Naive thymus-derived CD4-positive, alpha-beta T cell (primary cell): ENCODE data around the gene BMP5. TPM values are rescaled to one million over a fixed set of nuclear protein-coding genes. Genes with fewer than 3 reads are reported as not detected.
A peak's percentile ranks its signal among the peaks of the same experiment; 100 is the strongest.

ENCODE experiments used
- ATAC-seq: fragments of 150-1000 bp; cut with Tn5 transposase; 2 replicates; pipeline ENCODE4 v1.10.0; 2021; ENCODE audit warnings: mild to moderate bottlenecking, moderate library complexity
- CTCF ChIA-PET: fragments of 350-600 bp; sonication (Branson Sonifier 250); formaldehyde crosslinking; loops from one replicate; lab custom pipeline; 2021; ENCODE audit warnings: antibody characterized with exemption; lab: Charles Lee
- POLR2A ChIA-PET: fragments of 350-600 bp; sonication (Branson Sonifier 250); formaldehyde crosslinking; loops from one replicate; lab custom pipeline; 2021; ENCODE audit warnings: antibody characterized with exemption, inconsistent platforms; lab: Charles Lee
- DNase-seq, 9 donors: peaks; one replicate each; pipeline versions ENCODE4 v3.0.0 to v3.0.0-alpha.2; 2020 to 2022; ENCODE audit warnings: mixed read lengths in 1 of 9
- H3K27ac ChIP-seq: one replicate; pipeline ENCODE4 v1.7.0; 2013; ENCODE audit warnings: mild to moderate bottlenecking, low read depth, low read length, moderate library complexity
- H3K27me3 ChIP-seq, 2 donors: one replicate each; pipeline ENCODE4 v1.7.0; 2013; ENCODE audit warnings: low read length in 2 of 2, mild to moderate bottlenecking in 2 of 2, moderate library complexity in 2 of 2; ENCODE audit not compliant: control insufficient read depth in 2 of 2, insufficient read depth in 2 of 2
- H3K36me3 ChIP-seq, 3 experiments: 1 replicate in 2 of 3; 2 replicates in 1 of 3; pipeline ENCODE4 v1.7.0; 2013; ENCODE audit warnings: low read length in 3 of 3, mild to moderate bottlenecking in 3 of 3, moderate library complexity in 1 of 3; ENCODE audit not compliant: insufficient read depth in 3 of 3, control insufficient read depth in 2 of 3
- H3K4me1 ChIP-seq, 2 donors: one replicate each; pipeline ENCODE4 v1.7.0; 2013; ENCODE audit warnings: low read length in 2 of 2, mild to moderate bottlenecking in 2 of 2, moderate library complexity in 1 of 2; ENCODE audit not compliant: control insufficient read depth in 2 of 2, insufficient read depth in 2 of 2
- H3K4me3 ChIP-seq: 2 replicates; pipeline ENCODE4 v1.7.0; 2013; ENCODE audit warnings: mild to moderate bottlenecking, low read length
- H3K9me3 ChIP-seq, 3 experiments: 1 replicate in 2 of 3; 2 replicates in 1 of 3; pipeline ENCODE4 v1.7.0; 2013; ENCODE audit warnings: low read length in 3 of 3; ENCODE audit not compliant: control insufficient read depth in 2 of 3
- H3K27ac Mint-ChIP-seq, 9 donors: one replicate each; pipeline ENCODE4 v1.8.0; 2020 to 2022; ENCODE audit warnings: mixed read lengths in 9 of 9, mild to moderate bottlenecking in 8 of 9, moderate library complexity in 5 of 9, inconsistent platforms in 2 of 9
- H3K27me3 Mint-ChIP-seq, 5 donors: one replicate each; pipeline ENCODE4 v1.8.0; 2021 to 2022; ENCODE audit warnings: mixed read lengths in 5 of 5, mild to moderate bottlenecking in 1 of 5
- H3K36me3 Mint-ChIP-seq, 5 donors: one replicate each; pipeline ENCODE4 v1.8.0; 2020 to 2022; ENCODE audit warnings: mixed read lengths in 5 of 5, mild to moderate bottlenecking in 3 of 5, inconsistent platforms in 1 of 5
- H3K4me1 Mint-ChIP-seq, 7 donors: one replicate each; pipeline ENCODE4 v1.8.0; 2020 to 2022; ENCODE audit warnings: mixed read lengths in 7 of 7, mild to moderate bottlenecking in 3 of 7, inconsistent platforms in 1 of 7
- H3K4me3 Mint-ChIP-seq, 10 donors: one replicate each; pipeline ENCODE4 v1.8.0; 2020 to 2022; ENCODE audit warnings: mild to moderate bottlenecking in 10 of 10, mixed read lengths in 10 of 10, moderate library complexity in 6 of 10, inconsistent platforms in 2 of 10
- H3K9me3 Mint-ChIP-seq, 11 donors: one replicate each; pipeline ENCODE4 v1.8.0; 2020 to 2022; ENCODE audit warnings: mixed read lengths in 11 of 11, mild to moderate bottlenecking in 4 of 11, inconsistent platforms in 1 of 11, moderate library complexity in 1 of 11
- intact Hi-C, 2 donors: fragments of 100-400 bp; cut with micrococcal nuclease; formaldehyde crosslinking; loops; one replicate each; pipeline ENCODE4 v1.15.1; 2023
- polyA plus RNA-seq, 2 donors: library from polyadenylated mRNA; unstranded; fragments of 300-500 nt; fragmentation: Illumina TruSeq; gene quantifications; one replicate each; pipeline ENCODE4 v1.2.3, GENCODE V29; 2021
- total RNA-seq, 6 experiments: library from RNA in 5 of 6; stranded (reverse) in 5 of 6; gene quantifications; 1 replicate in 5 of 6; 2 replicates in 1 of 6; pipeline ENCODE4 v1.2.3 and lab custom pipeline; 2021 to 2026

BMP5 gene
- total and polyA plus RNA-seq, 7 experiments from 2014 or later, result not detected

- H3K36me3 Mint-ChIP-seq, result no peaks in the 10 kb centered on the region
- H3K4me3 ChIP-seq, result no peak overlapping the region
- CTCF ChIA-PET, result no interaction called here
- no peaks in the 10 kb centered on the region for H3K4me1 Mint-ChIP-seq
- intact Hi-C loops, result no loop called here
- ATAC-seq, result no peak
- H3K9me3 ChIP-seq, result no peaks in the 10 kb centered on the region
- H3K4me1 ChIP-seq, result no peaks in the 10 kb centered on the region
- H3K9me3 Mint-ChIP-seq, result peaks cover 0 to 5% (median 0%) of the 10 kb centered on the region in 11 donors
- H3K27ac Mint-ChIP-seq, result no peak overlapping the region
- POLR2A ChIA-PET, result no interaction called here
- H3K4me3 Mint-ChIP-seq, result no peak overlapping the region
- H3K27me3 Mint-ChIP-seq, result no peaks in the 10 kb centered on the region
- no peak for DNase-seq
- no peaks in the 10 kb centered on the region for H3K36me3 ChIP-seq
- H3K27ac ChIP-seq, result no peak overlapping the region
- no peaks in the 10 kb centered on the region for H3K27me3 ChIP-seq
Measured at GRCh38 chr6:55874316-55874715, 1.1 kb downstream of the BMP5 start.

DNA sequence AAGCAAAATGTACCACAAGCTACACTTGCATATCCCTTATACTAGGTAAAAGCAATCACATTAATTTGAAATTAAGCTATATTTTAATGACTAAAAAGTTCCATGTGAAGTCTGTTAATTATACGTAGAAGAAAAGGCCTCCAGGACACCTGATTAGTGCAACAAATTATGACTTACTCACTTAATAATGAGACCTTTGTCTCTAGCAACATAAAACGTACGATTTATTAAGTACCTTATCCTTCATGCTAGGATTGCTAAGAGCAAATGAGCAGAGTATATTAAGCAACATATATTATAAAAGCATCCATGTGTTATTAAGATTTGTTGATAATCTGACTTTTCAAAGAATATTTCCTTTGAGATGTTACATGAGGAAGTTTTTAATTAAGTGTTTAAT is 2.5 kb downstream of the BMP5 start:
- intact Hi-C loops, result no loop called here
- no peaks in the 10 kb centered on the region for H3K36me3 Mint-ChIP-seq
- Histone ChIP-seq H3K27me3 (no peaks in the 10 kb centered on the region), H3K4me1 (no peaks in the 10 kb centered on the region), H3K36me3 (no peaks in the 10 kb centered on the region), H3K4me3 (no peak overlapping the region), H3K9me3 (no peaks in the 10 kb centered on the region), H3K27ac (no peak overlapping the region)
- H3K4me1 Mint-ChIP-seq, result peaks cover 0 to 3% (median 0%) of the 10 kb centered on the region in 7 donors
- ChIA-PET POLR2A (no interaction called here), CTCF (interaction anchor here (1.0 kb wide), 1 partner anchor 10 kb away, joined by 3 read pairs; no protein-coding TSS in a partner anchor)
- DNase-seq (no peak), ATAC-seq (no peak)
- H3K9me3 Mint-ChIP-seq, result peaks cover 0 to 8% (median 2%) of the 10 kb centered on the region in 11 donors
- no peaks in the 10 kb centered on the region for H3K27me3 Mint-ChIP-seq
- no peak overlapping the region for H3K4me3 Mint-ChIP-seq
- no peak overlapping the region for H3K27ac Mint-ChIP-seq

GRCh38 chr6:55870181-55870813 is 5.1 kb downstream of the BMP5 start:
- no peak overlapping the region for H3K27ac ChIP-seq
- DNase-seq (no peak), ATAC-seq (no peak)
- H3K27me3 ChIP-seq, result no peaks in the 10 kb centered on the region
- no peak overlapping the region for H3K4me3 ChIP-seq
- Mint-ChIP-seq H3K4me3 (no peak overlapping the region), H3K27ac (no peak overlapping the region), H3K9me3 (peaks cover 0 to 8% (median 2%) of the 10 kb centered on the region in 11 donors), H3K36me3 (no peaks in the 10 kb centered on the region), H3K27me3 (no peaks in the 10 kb centered on the region), H3K4me1 (peaks cover 0 to 3% (median 0%) of the 10 kb centered on the region in 7 donors)
- ChIA-PET POLR2A (no interaction called here), CTCF (no interaction called here)
- H3K36me3 ChIP-seq, result no peaks in the 10 kb centered on the region
- no peaks in the 10 kb centered on the region for H3K4me1 ChIP-seq
- intact Hi-C loops, result no loop called here
- H3K9me3 ChIP-seq, result no peaks in the 10 kb centered on the region

DNA sequence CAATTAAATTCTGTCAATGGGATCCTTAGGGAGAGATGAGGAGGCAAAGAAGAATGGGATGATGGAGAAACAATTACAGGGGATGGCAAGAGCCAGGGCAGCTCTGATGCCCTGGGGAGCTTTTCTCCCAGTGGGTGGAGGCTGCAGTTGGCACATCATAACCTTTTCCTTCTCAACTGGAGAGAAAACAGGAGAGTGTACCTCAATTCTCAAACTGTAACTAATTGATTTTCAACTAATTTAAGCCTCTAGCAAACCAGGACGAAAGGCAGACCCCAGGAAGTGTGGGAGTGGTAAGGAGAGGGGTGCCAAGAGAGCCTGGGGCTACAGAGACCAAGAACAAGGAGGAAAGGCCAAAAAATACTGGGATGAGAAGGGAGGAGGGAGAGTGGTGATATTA is 5.7 kb downstream of the BMP5 start:
- ATAC-seq (no peak), DNase-seq (no peak)
- Histone ChIP-seq H3K9me3 (no peaks in the 10 kb centered on the region), H3K27ac (no peak overlapping the region), H3K36me3 (no peaks in the 10 kb centered on the region), H3K4me1 (no peaks in the 10 kb centered on the region), H3K4me3 (no peak overlapping the region), H3K27me3 (no peaks in the 10 kb centered on the region)
- H3K4me1 Mint-ChIP-seq, result peaks cover 0 to 3% (median 0%) of the 10 kb centered on the region in 7 donors
- intact Hi-C loops, result no loop called here
- H3K27ac Mint-ChIP-seq, result no peak overlapping the region
- POLR2A ChIA-PET, result no interaction called here
- H3K36me3 Mint-ChIP-seq, result no peaks in the 10 kb centered on the region
- peaks cover 0 to 8% (median 2%) of the 10 kb centered on the region in 11 donors for H3K9me3 Mint-ChIP-seq
- no peak overlapping the region for H3K4me3 Mint-ChIP-seq
- CTCF ChIA-PET, result no interaction called here
- H3K27me3 Mint-ChIP-seq, result no peaks in the 10 kb centered on the region

DNA sequence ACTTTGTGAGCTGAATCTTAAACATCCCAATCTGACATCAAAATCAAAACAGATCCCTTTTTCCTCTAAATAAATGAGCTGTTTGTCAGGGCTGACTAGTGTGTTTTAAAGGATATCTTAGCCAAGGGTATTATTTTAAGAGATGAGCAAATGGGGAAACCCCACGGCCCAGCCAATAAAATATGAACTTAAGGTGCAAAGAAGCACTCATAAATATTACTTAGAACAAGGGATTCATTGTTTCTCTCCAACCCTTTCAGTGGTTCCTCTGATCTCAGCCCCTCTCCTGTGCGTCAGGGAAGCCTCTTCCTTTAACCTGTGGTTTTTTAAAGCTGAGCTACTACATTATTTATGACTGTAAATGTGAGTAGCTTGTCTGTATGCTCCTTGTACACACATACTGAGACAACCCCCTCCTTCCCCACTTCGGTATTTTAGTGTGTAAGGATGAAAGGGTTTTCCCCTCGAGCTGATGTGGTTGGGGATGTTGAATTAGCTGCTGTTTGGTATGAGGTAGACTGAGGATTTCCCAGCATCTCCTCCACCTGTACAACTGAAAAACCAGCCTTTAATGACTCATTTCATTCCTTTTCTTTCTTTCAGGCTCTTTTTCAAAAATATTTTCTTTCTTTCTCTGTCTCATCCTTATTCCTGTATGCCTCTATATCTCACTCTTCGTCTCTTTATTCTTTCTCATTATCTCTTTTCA is 6.5 kb downstream of the BMP5 start:
- peaks cover 0 to 3% (median 0%) of the 10 kb centered on the region in 7 donors for H3K4me1 Mint-ChIP-seq
- Histone ChIP-seq H3K27ac (no peak overlapping the region), H3K27me3 (no peaks in the 10 kb centered on the region), H3K4me1 (no peaks in the 10 kb centered on the region), H3K36me3 (no peaks in the 10 kb centered on the region), H3K4me3 (no peak overlapping the region), H3K9me3 (no peaks in the 10 kb centered on the region)
- no peak overlapping the region for H3K4me3 Mint-ChIP-seq
- intact Hi-C loops, result no loop called here
- H3K9me3 Mint-ChIP-seq, result peaks cover 0 to 8% (median 2%) of the 10 kb centered on the region in 11 donors
- H3K27me3 Mint-ChIP-seq, result no peaks in the 10 kb centered on the region
- ChIA-PET CTCF (no interaction called here), POLR2A (no interaction called here)
- ATAC-seq (no peak), DNase-seq (peak in 1 of 9 donors; percentile 23)
- H3K36me3 Mint-ChIP-seq, result no peaks in the 10 kb centered on the region
- no peak overlapping the region for H3K27ac Mint-ChIP-seq

DNA sequence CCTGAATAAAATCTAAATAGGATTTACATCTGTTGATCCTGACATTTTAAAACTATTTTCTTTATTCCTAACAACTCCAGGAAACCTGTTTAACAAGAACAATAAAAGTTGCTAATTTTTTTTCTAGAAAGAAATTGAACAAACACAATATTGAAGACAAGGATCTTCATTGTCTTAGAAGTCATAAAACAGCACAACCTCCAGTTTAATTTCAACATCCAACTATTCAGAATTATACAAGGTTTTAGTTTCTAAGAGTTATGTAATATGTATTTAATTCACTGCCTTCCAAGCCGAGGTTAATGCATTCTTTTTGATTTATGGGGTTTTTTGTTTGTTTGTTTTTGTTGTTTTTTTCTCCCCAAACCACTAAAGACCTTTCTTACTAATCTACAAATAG is 7.2 kb downstream of the BMP5 start:
- Histone ChIP-seq H3K27ac (no peak overlapping the region), H3K9me3 (no peaks in the 10 kb centered on the region), H3K4me1 (no peaks in the 10 kb centered on the region), H3K36me3 (no peaks in the 10 kb centered on the region), H3K4me3 (no peak overlapping the region), H3K27me3 (no peaks in the 10 kb centered on the region)
- peaks cover 0 to 8% (median 2%) of the 10 kb centered on the region in 11 donors for H3K9me3 Mint-ChIP-seq
- no peaks in the 10 kb centered on the region for H3K27me3 Mint-ChIP-seq
- H3K4me1 Mint-ChIP-seq, result peaks cover 0 to 3% (median 0%) of the 10 kb centered on the region in 7 donors
- no peak overlapping the region for H3K27ac Mint-ChIP-seq
- intact Hi-C loops, result no loop called here
- no peak overlapping the region for H3K4me3 Mint-ChIP-seq
- POLR2A ChIA-PET, result no interaction called here
- DNase-seq (no peak), ATAC-seq (no peak)
- H3K36me3 Mint-ChIP-seq, result no peaks in the 10 kb centered on the region
- CTCF ChIA-PET, result no interaction called here

DNA sequence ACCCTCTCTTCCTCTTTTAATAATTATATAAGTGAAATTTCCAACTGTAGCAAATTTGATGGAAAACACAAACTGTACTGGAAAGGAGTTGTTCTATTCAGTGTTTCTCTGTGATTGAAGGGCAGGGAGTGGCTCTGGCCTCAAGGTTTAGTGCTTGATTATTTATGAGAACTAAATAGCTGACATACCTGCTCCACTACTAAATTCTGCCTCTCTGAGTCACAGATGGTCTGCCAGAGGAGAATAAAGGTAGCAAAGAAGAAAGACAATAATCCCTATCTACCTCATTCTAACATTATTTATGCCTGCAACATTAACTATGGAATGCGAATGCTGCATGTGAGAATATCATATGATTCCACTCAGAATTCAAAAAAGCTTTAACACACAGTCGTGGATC is 9.3 kb downstream of the BMP5 start:
- H3K4me1 Mint-ChIP-seq, result peaks cover 0 to 3% (median 0%) of the 10 kb centered on the region in 7 donors
- no peak for ATAC-seq
- Histone ChIP-seq H3K27me3 (no peaks in the 10 kb centered on the region), H3K9me3 (no peaks in the 10 kb centered on the region), H3K4me1 (no peaks in the 10 kb centered on the region), H3K36me3 (no peaks in the 10 kb centered on the region), H3K4me3 (no peak overlapping the region), H3K27ac (no peak overlapping the region)
- ChIA-PET CTCF (no interaction called here), POLR2A (no interaction called here)
- no peaks in the 10 kb centered on the region for H3K27me3 Mint-ChIP-seq
- no peaks in the 10 kb centered on the region for H3K36me3 Mint-ChIP-seq
- no peak overlapping the region for H3K27ac Mint-ChIP-seq
- H3K4me3 Mint-ChIP-seq, result no peak overlapping the region
- intact Hi-C loops, result no loop called here
- H3K9me3 Mint-ChIP-seq, result peaks cover 0 to 15% (median 2%) of the 10 kb centered on the region in 11 donors
- DNase-seq, result no peak
